ENCODE data around the gene CWC27. TPM values are rescaled to one million over a fixed set of nuclear protein-coding genes. Genes with fewer than 3 reads are reported as not detected.

The CWC27 gene
- total and polyA plus RNA-seq, 2 donors from 2014 or later: 16.5 to 17.3 TPM

DNA sequence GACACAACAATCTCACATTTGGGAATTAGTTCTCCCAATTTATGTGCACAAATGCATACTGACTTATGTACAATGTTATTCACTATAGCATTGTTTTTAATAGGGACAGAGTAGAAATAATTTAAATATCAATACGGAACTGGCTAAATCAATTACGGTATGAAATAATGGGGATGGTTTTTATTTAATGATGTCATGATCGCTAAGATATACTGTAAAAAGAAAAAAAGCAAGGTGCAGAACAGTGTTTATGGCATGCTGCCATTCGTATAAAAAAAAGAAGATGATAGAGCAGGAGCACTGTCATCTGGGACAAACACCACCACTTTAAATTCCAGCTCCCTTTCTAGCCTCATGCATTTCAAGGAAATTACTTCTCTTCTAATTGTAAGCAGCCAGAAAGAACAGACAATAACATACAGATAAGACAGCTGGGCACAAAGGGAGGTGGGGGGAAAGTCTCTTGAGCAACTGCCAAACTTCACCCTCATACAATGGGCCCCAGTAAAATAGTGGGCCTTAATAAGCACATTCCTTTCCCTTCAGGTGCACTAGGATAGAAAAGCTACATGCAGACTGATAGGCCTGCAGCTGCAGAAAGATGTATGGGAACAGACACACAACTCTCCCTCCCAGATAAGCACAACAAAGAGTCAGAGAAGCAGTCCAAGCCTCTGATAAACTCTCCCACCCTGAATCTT lies 8.6 kb upstream of the CWC27 start:
- Histone ChIP-seq H3K4me3 (ENCODE audit: low read length in 3 of 3) (no peak overlapping the region), H3K9me3 (ENCODE audit: control insufficient read depth in 2 of 3, insufficient read depth in 1 of 3, low read length in 3 of 3) (no peaks in the 10 kb centered on the region), H3K4me1 (ENCODE audit: control insufficient read depth in 2 of 3, insufficient read depth in 2 of 3, low read depth in 1 of 3, low read length in 3 of 3) (peaks cover 0 to 3% (median 0%) of the 10 kb centered on the region in 3 donors), H3K27ac (ENCODE audit: low read depth in 2 of 2, low read length in 2 of 2) (no peak overlapping the region), H3K9ac (ENCODE audit: low read length in 3 of 3) (no peak overlapping the region), H3K27me3 (ENCODE audit: control insufficient read depth, insufficient read depth, low read length) (no peaks in the 10 kb centered on the region), H3K36me3 (ENCODE audit: control insufficient read depth in 2 of 3, insufficient read depth in 3 of 3, low read length in 3 of 3) (no peaks in the 10 kb centered on the region)
- TF ChIP-seq, protein P1, sequence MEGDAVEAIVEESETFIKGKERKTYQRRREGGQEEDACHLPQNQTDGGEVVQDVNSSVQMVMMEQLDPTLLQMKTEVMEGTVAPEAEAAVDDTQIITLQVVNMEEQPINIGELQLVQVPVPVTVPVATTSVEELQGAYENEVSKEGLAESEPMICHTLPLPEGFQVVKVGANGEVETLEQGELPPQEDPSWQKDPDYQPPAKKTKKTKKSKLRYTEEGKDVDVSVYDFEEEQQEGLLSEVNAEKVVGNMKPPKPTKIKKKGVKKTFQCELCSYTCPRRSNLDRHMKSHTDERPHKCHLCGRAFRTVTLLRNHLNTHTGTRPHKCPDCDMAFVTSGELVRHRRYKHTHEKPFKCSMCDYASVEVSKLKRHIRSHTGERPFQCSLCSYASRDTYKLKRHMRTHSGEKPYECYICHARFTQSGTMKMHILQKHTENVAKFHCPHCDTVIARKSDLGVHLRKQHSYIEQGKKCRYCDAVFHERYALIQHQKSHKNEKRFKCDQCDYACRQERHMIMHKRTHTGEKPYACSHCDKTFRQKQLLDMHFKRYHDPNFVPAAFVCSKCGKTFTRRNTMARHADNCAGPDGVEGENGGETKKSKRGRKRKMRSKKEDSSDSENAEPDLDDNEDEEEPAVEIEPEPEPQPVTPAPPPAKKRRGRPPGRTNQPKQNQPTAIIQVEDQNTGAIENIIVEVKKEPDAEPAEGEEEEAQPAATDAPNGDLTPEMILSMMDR (IDR thresholded peaks at IDR 0.05; ENCODE audit: borderline replicate concordance, extremely low read depth, insufficient read depth): no peak
- DNase-seq (no peak), FAIRE-seq (no peak)
- intact Hi-C loops (cut with DNase I): no loop called here

DNA sequence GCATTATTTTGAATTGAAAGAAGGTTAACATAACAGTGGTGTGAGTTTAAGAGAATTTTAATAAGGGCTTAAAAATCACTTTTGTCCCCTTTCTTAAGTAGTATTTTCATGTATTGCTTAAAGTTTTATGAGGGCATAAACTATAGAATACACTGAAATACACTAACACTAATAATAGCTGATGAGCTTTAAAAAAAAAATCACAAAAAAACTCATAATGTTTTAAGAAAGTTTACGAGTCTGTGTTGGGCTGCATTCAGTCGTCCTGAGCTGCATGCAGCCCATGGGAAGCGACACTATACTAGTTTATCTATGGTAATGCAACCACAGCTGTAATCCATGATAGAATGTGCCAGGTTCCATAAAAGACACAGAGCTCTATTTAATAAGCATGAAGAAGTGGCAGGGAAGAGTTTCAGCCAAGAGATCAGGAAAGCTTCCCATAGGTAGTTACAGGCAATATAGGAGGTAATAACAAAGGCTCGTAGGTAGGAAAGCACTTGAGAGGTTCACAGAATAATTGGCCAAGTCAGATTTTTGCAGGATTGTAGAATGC lies 4.7 kb upstream of the CWC27 start:
- no peaks in the 10 kb centered on the region for H3K27me3 ChIP-seq (ENCODE audit: control insufficient read depth, insufficient read depth, low read length)
- H3K4me3 ChIP-seq (ENCODE audit: low read length in 3 of 3): no peak overlapping the region
- H3K27ac ChIP-seq (ENCODE audit: low read depth in 2 of 2, low read length in 2 of 2): no peak overlapping the region
- FAIRE-seq: no peak
- TF ChIP-seq, protein P1 (IDR thresholded peaks at IDR 0.05; ENCODE audit: borderline replicate concordance, extremely low read depth, insufficient read depth): no peak
- DNase-seq: no peak
- intact Hi-C loops (cut with DNase I): no loop called here
- H3K4me1 ChIP-seq (ENCODE audit: control insufficient read depth in 2 of 3, insufficient read depth in 2 of 3, low read depth in 1 of 3, low read length in 3 of 3): peaks cover 6 to 13% (median 9%) of the 10 kb centered on the region in 3 donors
- no peak overlapping the region for H3K9ac ChIP-seq (ENCODE audit: low read length in 3 of 3)
- no peaks in the 10 kb centered on the region for H3K9me3 ChIP-seq (ENCODE audit: control insufficient read depth in 2 of 3, insufficient read depth in 1 of 3, low read length in 3 of 3)
- no peaks in the 10 kb centered on the region for H3K36me3 ChIP-seq (ENCODE audit: control insufficient read depth in 2 of 3, insufficient read depth in 3 of 3, low read length in 3 of 3)

DNA sequence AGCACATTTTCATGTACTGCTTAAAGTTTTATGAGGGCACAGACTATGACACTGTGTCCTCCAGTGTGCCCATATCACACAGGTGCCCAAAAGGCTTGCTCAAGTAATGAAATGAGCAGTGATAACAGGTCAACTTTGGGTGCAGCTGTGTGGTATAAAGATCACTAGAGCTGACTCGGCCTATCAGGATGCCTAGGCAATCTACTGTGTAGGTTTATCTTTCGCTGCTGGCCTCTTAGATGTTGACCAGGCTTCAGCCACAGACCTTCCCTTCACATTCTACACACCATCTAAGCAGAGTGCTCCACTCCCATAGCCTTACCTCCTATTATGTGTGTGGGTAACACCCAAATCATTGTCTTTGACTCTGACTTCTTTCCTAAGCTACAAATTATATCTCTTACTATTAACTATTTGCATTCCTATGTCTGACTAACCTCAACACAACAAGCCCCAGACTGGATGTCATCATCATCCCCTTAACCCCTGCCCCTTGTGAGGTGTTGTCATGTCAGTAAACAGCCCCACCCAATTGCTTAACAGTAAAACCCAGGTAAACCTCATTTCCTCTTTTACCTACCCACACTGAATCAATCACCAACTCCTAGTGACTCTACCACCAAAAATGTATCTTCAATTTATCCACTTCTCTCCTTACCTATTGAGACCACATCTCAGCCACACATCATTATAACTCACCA lies 2.8 kb upstream of the CWC27 start:
- no peak for DNase-seq
- peaks cover 8 to 22% (median 21%) of the 10 kb centered on the region in 3 donors for H3K4me1 ChIP-seq (ENCODE audit: control insufficient read depth in 2 of 3, insufficient read depth in 2 of 3, low read depth in 1 of 3, low read length in 3 of 3)
- no peak for FAIRE-seq
- no peaks in the 10 kb centered on the region for H3K9me3 ChIP-seq (ENCODE audit: control insufficient read depth in 2 of 3, insufficient read depth in 1 of 3, low read length in 3 of 3)
- TF ChIP-seq, protein P1 (IDR thresholded peaks at IDR 0.05; ENCODE audit: borderline replicate concordance, extremely low read depth, insufficient read depth): no peak
- no peak overlapping the region for H3K9ac ChIP-seq (ENCODE audit: low read length in 3 of 3)
- H3K27me3 ChIP-seq (ENCODE audit: control insufficient read depth, insufficient read depth, low read length): no peaks in the 10 kb centered on the region
- H3K36me3 ChIP-seq (ENCODE audit: control insufficient read depth in 2 of 3, insufficient read depth in 3 of 3, low read length in 3 of 3): no peaks in the 10 kb centered on the region
- no peak overlapping the region for H3K27ac ChIP-seq (ENCODE audit: low read depth in 2 of 2, low read length in 2 of 2)
- no peak overlapping the region for H3K4me3 ChIP-seq (ENCODE audit: low read length in 3 of 3)
- intact Hi-C loops (cut with DNase I): no loop called here

Measured in kidney (tissue), 14 donors.